GM19239 (cell line): ENCODE data around the gene CACNA1E.
A peak's percentile ranks its signal among the peaks of the same experiment; 100 is the strongest.

Experiments used
- DNase-seq: peaks from one replicate; pipeline ENCODE4 v3.0.0; 2011; ENCODE audit warnings: low spot score; ENCODE audit not compliant: insufficient read length
- FAIRE-seq: peaks from 2 replicates; lab custom pipeline; 2011; peaks lifted over from hg19 to GRCh38; lab: Jason Lieb, UNC

Gene CACNA1E

DNA sequence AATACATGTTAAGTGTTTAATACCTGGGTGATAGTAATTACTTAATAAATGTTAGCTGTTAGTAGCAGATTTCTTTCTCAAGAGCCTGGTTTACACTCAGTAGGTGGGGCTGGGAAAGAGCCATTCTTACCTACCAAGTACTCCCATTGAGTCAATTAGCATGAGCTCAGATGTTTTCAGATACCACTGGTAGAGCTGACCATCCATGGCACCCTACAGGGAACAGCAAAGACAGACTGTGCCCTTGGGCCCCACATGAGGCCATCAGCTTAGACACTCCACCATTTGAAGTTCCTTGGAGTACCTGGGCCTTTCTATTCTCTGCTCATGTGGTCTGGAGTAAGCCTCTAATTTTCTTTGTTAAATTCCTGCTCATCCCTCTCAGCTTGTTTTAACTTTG lies 179.3 kb downstream of the CACNA1E start:
- no peak for DNase-seq

DNA sequence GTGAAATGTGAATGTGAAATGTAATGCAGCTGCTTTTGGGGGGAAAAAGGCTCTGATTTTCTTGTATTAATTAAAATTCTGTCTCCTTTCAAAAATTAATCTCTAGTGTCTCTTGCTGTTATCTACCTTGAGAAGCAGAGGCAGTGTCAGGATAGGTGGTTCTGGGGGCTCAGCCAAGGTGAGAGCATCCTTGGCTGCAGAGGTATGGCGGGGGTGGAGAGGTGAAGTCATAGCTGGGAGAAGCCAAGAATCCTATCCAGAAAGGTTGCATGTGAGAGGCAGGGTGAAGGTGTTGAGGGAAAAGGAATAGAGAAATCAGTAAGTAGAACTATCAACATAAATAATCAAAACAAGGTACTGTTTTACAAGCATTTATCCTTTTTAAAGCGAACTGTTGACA lies 181.2 kb downstream of the CACNA1E start:
- FAIRE-seq (no peak), DNase-seq (no peak)

More for the DNA sequence above, 179.3 kb downstream of the CACNA1E start:
- no peak for FAIRE-seq

GRCh38 chr1:181669246-181669645 lies 185.9 kb downstream of the CACNA1E start:
- DNase-seq (no peak), FAIRE-seq (no peak)

DNA sequence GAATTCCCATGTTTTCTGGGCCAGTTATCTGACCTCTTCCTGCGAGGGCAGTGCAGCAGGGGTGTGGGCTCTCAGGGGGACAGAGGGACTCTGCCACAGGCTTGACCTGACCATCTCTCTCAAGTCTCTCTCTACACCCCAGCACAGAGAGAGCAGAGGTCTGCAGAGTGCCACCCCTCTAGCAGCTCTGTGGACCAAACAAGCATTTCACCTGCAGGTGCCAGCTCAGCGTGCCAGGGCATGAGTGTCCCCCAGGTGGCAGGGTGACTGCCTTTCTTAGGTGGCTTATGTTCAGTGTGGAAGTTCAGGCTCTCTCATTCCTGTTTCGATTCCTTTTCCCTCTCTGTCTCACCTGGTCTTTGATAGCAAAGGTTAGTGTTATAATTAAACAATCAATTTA lies 191.3 kb downstream of the CACNA1E start:
- DNase-seq (no peak), FAIRE-seq (no peak)

GRCh38 chr1:181675091-181675917 lies 192.0 kb downstream of the CACNA1E start:
- FAIRE-seq = no peak
- DNase-seq = no peak

GRCh38 chr1:181675918-181676190 lies 192.5 kb downstream of the CACNA1E start:
- DNase-seq (no peak), FAIRE-seq (no peak)

DNA sequence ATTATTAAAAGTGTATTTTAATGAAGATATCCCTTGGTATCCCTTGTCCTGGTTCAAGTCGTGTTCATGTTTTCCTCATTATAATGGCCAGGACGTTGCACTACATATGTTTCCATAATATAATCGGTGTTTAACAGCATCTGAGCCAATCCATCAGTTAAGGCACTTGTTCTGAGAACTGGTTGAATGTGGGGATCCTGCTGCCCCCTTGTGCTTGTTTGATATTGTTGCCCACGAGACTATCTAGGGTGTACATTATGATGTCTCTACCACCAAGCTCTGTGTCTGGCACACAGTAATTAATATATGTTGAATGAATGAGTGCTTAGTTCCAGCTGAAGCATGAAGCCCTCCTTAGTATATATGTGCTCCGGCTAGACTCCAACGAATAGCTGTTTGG lies 193.0 kb downstream of the CACNA1E start:
- DNase-seq (peak; percentile 49), FAIRE-seq (peak; percentile 90)

- no peak for DNase-seq
- FAIRE-seq = no peak
Measured at GRCh38 chr1:181680332-181680731, 197.0 kb downstream of the CACNA1E start.

GRCh38 chr1:181680871-181681270 lies 197.6 kb downstream of the CACNA1E start:
- DNase-seq = no peak
- no peak for FAIRE-seq

DNA sequence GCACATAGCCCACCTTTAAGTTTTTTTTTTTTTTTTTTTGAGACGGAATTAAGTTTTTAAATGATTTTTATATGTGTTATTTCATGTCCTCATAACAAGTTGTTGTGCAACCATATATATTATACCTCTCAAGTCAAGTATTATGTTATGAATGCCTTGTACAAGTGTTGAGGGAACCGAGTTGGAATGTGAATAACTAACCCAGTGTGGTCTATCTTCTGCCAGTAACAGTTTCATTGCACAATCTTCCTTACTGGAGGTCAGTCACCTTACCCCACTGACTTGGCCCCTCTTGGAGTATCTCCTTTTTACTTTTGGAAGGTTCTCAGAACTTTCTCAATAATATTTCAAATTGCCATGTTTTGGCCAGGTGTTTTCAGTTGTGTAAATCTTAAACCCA lies 201.9 kb downstream of the CACNA1E start:
- FAIRE-seq (no peak), DNase-seq (no peak)

GRCh38 chr1:181701891-181702290 lies 218.6 kb downstream of the CACNA1E start:
- FAIRE-seq (no peak), DNase-seq (no peak)

- no peak for FAIRE-seq
- no peak for DNase-seq
Measured at GRCh38 chr1:181704546-181704945, 221.2 kb downstream of the CACNA1E start.

- FAIRE-seq = no peak
- no peak for DNase-seq
Measured at GRCh38 chr1:181711820-181712219, 228.5 kb downstream of the CACNA1E start.

- FAIRE-seq = no peak
- no peak for DNase-seq
Measured at GRCh38 chr1:181712711-181713110, 229.4 kb downstream of the CACNA1E start.

DNA sequence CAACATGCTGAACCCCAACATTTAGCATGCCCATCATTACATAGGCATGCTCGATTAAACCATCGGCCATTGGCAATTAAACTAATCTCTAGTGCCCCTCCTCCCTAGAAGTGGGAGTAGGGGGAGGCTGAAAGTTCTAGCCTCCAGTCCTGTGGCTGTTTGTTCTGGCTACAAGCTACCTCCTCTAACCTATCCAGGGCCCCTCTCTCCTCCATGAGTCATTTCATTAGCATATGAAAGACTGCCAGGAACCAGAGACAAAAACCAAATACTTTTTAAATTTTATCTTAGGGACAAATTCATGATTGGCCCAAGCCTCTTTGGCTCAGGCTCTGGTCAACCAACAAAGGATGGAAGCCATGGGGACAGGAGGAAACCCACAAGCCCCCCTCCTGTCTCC lies 231.1 kb downstream of the CACNA1E start:
- FAIRE-seq (no peak), DNase-seq (no peak)

DNA sequence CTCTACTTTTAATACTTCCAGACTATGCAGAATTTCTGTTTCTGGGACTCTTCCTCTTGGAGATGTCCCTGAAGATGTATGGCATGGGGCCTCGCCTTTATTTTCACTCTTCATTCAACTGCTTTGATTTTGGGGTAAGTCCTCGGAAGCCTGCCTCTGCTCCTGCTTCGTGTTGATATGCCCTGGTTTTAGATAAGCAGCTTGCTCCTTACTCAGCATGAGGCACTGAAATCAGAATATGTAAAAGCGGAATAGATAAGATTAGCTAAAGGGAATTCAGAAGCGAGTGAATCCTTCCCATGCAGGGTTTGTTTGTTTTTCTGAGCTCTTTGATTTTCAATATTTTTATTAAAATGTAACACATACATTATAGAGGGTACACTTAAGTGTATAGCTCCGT lies 234.7 kb downstream of the CACNA1E start:
- no peak for DNase-seq

DNA sequence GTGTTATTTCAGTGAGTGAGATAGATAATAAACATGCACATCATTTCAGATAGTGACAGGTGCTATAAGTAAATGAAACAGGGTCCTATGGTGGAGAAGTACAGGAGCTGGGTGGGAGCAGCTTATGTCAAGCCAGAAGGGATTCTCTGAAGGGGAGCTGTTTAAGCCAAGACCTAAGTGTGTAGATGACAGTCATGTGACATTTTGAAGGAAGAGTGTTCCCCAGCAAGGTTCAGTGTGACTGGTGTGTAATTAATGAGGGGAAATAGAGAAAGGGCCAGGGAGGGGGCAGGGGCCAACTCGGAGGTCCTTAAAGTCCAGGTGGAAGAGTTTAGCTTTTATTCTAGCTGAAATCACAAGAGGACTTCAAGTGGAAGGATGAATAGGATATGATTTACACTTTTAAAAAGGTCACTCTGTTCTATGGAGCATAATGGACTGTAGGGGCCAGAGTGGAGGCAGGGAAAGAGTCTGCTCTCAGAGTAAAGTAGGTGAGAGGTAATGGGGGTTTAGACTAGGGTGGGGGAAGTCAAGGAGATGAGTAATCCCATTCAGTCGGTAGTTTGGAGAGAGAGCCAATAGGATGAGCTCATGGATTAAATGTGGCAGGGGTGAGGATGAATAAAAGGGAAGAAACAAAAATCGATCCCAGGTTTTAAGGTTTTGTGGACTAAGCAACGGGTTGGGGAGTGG lies 243.1 kb downstream of the CACNA1E start:
- DNase-seq (no peak), FAIRE-seq (no peak)

More for the DNA sequence above, 234.7 kb downstream of the CACNA1E start:
- no peak for FAIRE-seq

- FAIRE-seq (no peak), DNase-seq (no peak)
Measured at GRCh38 chr1:181730606-181731005, 247.3 kb downstream of the CACNA1E start.

DNA sequence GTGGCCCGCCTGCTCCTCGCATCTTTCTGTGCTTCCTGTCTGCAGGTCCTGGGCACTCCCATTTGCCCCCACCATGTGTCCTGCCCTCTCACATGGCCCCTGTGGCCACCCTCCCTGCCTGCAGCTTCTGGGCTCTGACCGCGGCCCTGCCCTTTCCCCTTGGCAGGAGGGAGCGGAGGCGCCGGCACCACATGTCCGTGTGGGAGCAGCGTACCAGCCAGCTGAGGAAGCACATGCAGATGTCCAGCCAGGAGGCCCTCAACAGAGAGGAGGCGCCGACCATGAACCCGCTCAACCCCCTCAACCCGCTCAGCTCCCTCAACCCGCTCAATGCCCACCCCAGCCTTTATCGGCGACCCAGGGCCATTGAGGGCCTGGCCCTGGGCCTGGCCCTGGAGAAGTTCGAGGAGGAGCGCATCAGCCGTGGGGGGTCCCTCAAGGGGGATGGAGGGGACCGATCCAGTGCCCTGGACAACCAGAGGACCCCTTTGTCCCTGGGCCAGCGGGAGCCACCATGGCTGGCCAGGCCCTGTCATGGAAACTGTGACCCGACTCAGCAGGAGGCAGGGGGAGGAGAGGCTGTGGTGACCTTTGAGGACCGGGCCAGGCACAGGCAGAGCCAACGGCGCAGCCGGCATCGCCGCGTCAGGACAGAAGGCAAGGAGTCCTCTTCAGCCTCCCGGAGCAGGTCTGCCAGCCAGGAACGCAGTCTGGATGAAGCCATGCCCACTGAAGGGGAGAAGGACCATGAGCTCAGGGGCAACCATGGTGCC lies 249.1 kb downstream of the CACNA1E start:
- DNase-seq (no peak), FAIRE-seq (no peak)

DNA sequence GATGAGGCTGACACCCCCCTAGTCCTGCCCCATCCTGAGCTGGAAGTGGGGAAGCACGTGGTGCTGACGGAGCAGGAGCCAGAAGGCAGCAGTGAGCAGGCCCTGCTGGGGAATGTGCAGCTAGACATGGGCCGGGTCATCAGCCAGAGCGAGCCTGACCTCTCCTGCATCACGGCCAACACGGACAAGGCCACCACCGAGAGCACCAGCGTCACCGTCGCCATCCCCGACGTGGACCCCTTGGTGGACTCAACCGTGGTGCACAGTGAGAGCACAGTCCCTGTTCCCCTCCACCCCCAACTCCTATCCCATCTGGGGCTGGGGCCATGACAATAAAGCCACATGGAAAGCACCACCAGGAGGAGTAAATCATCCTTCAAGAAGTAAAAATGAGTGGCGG lies 250.2 kb downstream of the CACNA1E start:
- DNase-seq (no peak), FAIRE-seq (no peak)

GRCh38 chr1:181737056-181737455 lies 253.7 kb downstream of the CACNA1E start:
- DNase-seq (no peak), FAIRE-seq (no peak)
